Measurements from ENCODE around the gene ALKBH5.

ALKBH5 gene

GRCh38 chr17:18167421-18167820 lies 16.2 kb upstream of the ALKBH5 start:
- no peak for ATAC-seq (replicated peaks)
- H3K27me3 Mint-ChIP-seq, result no peaks in the 10 kb centered on the region
- no peak for DNase-seq
- H3K9me3 Mint-ChIP-seq, result no peaks in the 10 kb centered on the region
- H3K4me3 Mint-ChIP-seq, result no peak overlapping the region
- no peaks in the 10 kb centered on the region for H3K36me3 Mint-ChIP-seq
- no peak overlapping the region for H3K27ac Mint-ChIP-seq
- no peaks in the 10 kb centered on the region for H3K4me1 Mint-ChIP-seq

GRCh38 chr17:18172531-18173278 lies 10.9 kb upstream of the ALKBH5 start:
- no peak for ATAC-seq (replicated peaks)
- H3K4me3 Mint-ChIP-seq, result no peak overlapping the region
- H3K9me3 Mint-ChIP-seq, result no peaks in the 10 kb centered on the region
- no peaks in the 10 kb centered on the region for H3K27me3 Mint-ChIP-seq
- DNase-seq, result no peak
- H3K4me1 Mint-ChIP-seq, result peaks cover 6 to 10% of the 10 kb centered on the region in 2 donors
- H3K36me3 Mint-ChIP-seq, result no peaks in the 10 kb centered on the region
- no peak overlapping the region for H3K27ac Mint-ChIP-seq

GRCh38 chr17:18173740-18174139 lies 9.9 kb upstream of the ALKBH5 start:
- Mint-ChIP-seq H3K27ac (no peak overlapping the region), H3K27me3 (no peaks in the 10 kb centered on the region), H3K4me1 (peaks cover 6 to 10% of the 10 kb centered on the region in 2 donors), H3K36me3 (no peaks in the 10 kb centered on the region), H3K4me3 (no peak overlapping the region), H3K9me3 (no peaks in the 10 kb centered on the region)
- no peak for ATAC-seq (replicated peaks)
- DNase-seq, result no peak

- peak overlapping the region; percentile 33 for H3K27ac Mint-ChIP-seq
- no peaks in the 10 kb centered on the region for H3K9me3 Mint-ChIP-seq
- no peak for DNase-seq
- no peaks in the 10 kb centered on the region for H3K27me3 Mint-ChIP-seq
- H3K36me3 Mint-ChIP-seq, result no peaks in the 10 kb centered on the region
- H3K4me1 Mint-ChIP-seq, result peaks cover 6 to 10% of the 10 kb centered on the region in 2 donors
- H3K4me3 Mint-ChIP-seq, result no peak overlapping the region
- ATAC-seq (replicated peaks), result peak; percentile 89 to 92
These were observed 7.5 kb upstream of the ALKBH5 start for GRCh38 chr17:18176176-18176575.

- Mint-ChIP-seq H3K27ac (no peak overlapping the region), H3K36me3 (no peaks in the 10 kb centered on the region), H3K4me3 (no peak overlapping the region), H3K27me3 (no peaks in the 10 kb centered on the region), H3K9me3 (no peaks in the 10 kb centered on the region), H3K4me1 (peaks cover 9 to 15% of the 10 kb centered on the region in 2 donors)
- ATAC-seq (replicated peaks) (no peak), DNase-seq (no peak)
These were observed 6.5 kb upstream of the ALKBH5 start for GRCh38 chr17:18177133-18177532.

GRCh38 chr17:18177722-18178121 lies 5.9 kb upstream of the ALKBH5 start:
- Mint-ChIP-seq H3K36me3 (no peaks in the 10 kb centered on the region), H3K27me3 (no peaks in the 10 kb centered on the region), H3K27ac (no peak overlapping the region), H3K4me1 (peaks cover 11 to 21% of the 10 kb centered on the region in 2 donors), H3K4me3 (no peak overlapping the region), H3K9me3 (no peaks in the 10 kb centered on the region)
- ATAC-seq (replicated peaks) (no peak), DNase-seq (no peak)

- Mint-ChIP-seq H3K27me3 (no peaks in the 10 kb centered on the region), H3K27ac (no peak overlapping the region), H3K4me3 (no peak overlapping the region), H3K9me3 (no peaks in the 10 kb centered on the region), H3K4me1 (peaks cover 13 to 25% of the 10 kb centered on the region in 2 donors), H3K36me3 (no peaks in the 10 kb centered on the region)
- no peak for DNase-seq
- no peak for ATAC-seq (replicated peaks)
These were observed 4.4 kb upstream of the ALKBH5 start for GRCh38 chr17:18179196-18179595.

- Mint-ChIP-seq H3K27ac (peak overlapping the region; percentile 49), H3K9me3 (no peaks in the 10 kb centered on the region), H3K36me3 (peaks cover 3 to 4% of the 10 kb centered on the region in 2 donors), H3K4me1 (peaks cover 14 to 27% of the 10 kb centered on the region in 2 donors), H3K27me3 (no peaks in the 10 kb centered on the region), H3K4me3 (no peak overlapping the region)
- ATAC-seq (replicated peaks), result no peak
- DNase-seq, result no peak
These were observed 3.8 kb upstream of the ALKBH5 start for GRCh38 chr17:18179804-18180203.

GRCh38 chr17:18181358-18181757 lies 2.3 kb upstream of the ALKBH5 start:
- ATAC-seq (replicated peaks) (no peak), DNase-seq (no peak)
- Mint-ChIP-seq H3K4me3 (peak overlapping the region in 1 of 2 donors; percentile 29), H3K4me1 (peaks cover 16 to 32% of the 10 kb centered on the region in 2 donors), H3K9me3 (no peaks in the 10 kb centered on the region), H3K27ac (peak overlapping the region; percentile 100), H3K36me3 (peaks cover 10 to 14% of the 10 kb centered on the region in 2 donors), H3K27me3 (no peaks in the 10 kb centered on the region)

- H3K27ac Mint-ChIP-seq, result peak overlapping the region; percentile 100
- H3K36me3 Mint-ChIP-seq, result peaks cover 14 to 23% of the 10 kb centered on the region in 2 donors
- no peaks in the 10 kb centered on the region for H3K9me3 Mint-ChIP-seq
- ATAC-seq (replicated peaks) (no peak), DNase-seq (no peak)
- peaks cover 24 to 42% of the 10 kb centered on the region in 2 donors for H3K4me1 Mint-ChIP-seq
- H3K27me3 Mint-ChIP-seq, result no peaks in the 10 kb centered on the region
- H3K4me3 Mint-ChIP-seq, result peak overlapping the region; percentile 85 to 87
These were observed 1.3 kb upstream of the ALKBH5 start for GRCh38 chr17:18182110-18182977.

- no peak for DNase-seq
- H3K4me1 Mint-ChIP-seq, result peaks cover 29 to 48% of the 10 kb centered on the region in 2 donors
- peaks cover 17 to 26% of the 10 kb centered on the region in 2 donors for H3K36me3 Mint-ChIP-seq
- no peaks in the 10 kb centered on the region for H3K27me3 Mint-ChIP-seq
- H3K9me3 Mint-ChIP-seq, result no peaks in the 10 kb centered on the region
- peak overlapping the region; percentile 100 for H3K27ac Mint-ChIP-seq
- peak; percentile 54 to 62 for ATAC-seq (replicated peaks)
- H3K4me3 Mint-ChIP-seq, result peak overlapping the region; percentile 85 to 87
These were observed 672 bp upstream of the ALKBH5 start for GRCh38 chr17:18182978-18183333.

GRCh38 chr17:18184143-18185031 lies 759 bp downstream of the ALKBH5 start:
- ATAC-seq (replicated peaks) (peak; percentile 22), DNase-seq (peak; percentile 37)

GRCh38 chr17:18185391-18185790 lies 1.8 kb downstream of the ALKBH5 start:
- ATAC-seq (replicated peaks) (no peak), DNase-seq (no peak)
- Mint-ChIP-seq H3K4me1 (peaks cover 39 to 70% of the 10 kb centered on the region in 2 donors), H3K36me3 (peaks cover 30 to 38% of the 10 kb centered on the region in 2 donors), H3K27ac (peak overlapping the region; percentile 100), H3K9me3 (no peaks in the 10 kb centered on the region), H3K27me3 (no peaks in the 10 kb centered on the region), H3K4me3 (peak overlapping the region; percentile 85 to 87)

More at GRCh38 chr17:18184143-18185031, 759 bp downstream of the ALKBH5 start:
- Mint-ChIP-seq H3K27ac (peak overlapping the region; percentile 100), H3K36me3 (peaks cover 25 to 34% of the 10 kb centered on the region in 2 donors), H3K4me3 (peak overlapping the region; percentile 85 to 87), H3K27me3 (no peaks in the 10 kb centered on the region), H3K9me3 (no peaks in the 10 kb centered on the region), H3K4me1 (peaks cover 35 to 60% of the 10 kb centered on the region in 2 donors)
